HG03139 (cell line): ENCODE measurements around the gene FANCM.
"Not testable (repeated sequence)": the region's sequence is repeated elsewhere in the genome, so short reads cannot be mapped to it uniquely, and the experiment has no call there.

Experiments used
- ATAC-seq: cut with Tn5 transposase; IDR thresholded peaks from one replicate; pipeline ENCODE4 v1.9.1; 2021; ENCODE audit not compliant: unreplicated experiment

Gene FANCM

GRCh38 chr14:45136399-45136798 is 669 bp downstream of the FANCM start:
- no peak for ATAC-seq

GRCh38 chr14:45140661-45141187 is 5.0 kb downstream of the FANCM start:
- ATAC-seq = no peak

- not testable (repeated sequence) for ATAC-seq
Observed at GRCh38 chr14:45142083-45142482, 6.4 kb downstream of the FANCM start.

- ATAC-seq = no peak
Observed at GRCh38 chr14:45144658-45145057, 8.9 kb downstream of the FANCM start.

GRCh38 chr14:45145214-45145613 is 9.5 kb downstream of the FANCM start:
- ATAC-seq = no peak

GRCh38 chr14:45149602-45150001 is 13.9 kb downstream of the FANCM start:
- ATAC-seq = no peak

GRCh38 chr14:45150386-45150890 is 14.7 kb downstream of the FANCM start:
- no peak for ATAC-seq

GRCh38 chr14:45156067-45156466 is 20.3 kb downstream of the FANCM start:
- ATAC-seq = no peak

GRCh38 chr14:45169906-45170305 is 34.2 kb downstream of the FANCM start:
- ATAC-seq = no peak

- ATAC-seq = no peak
Observed at GRCh38 chr14:45177076-45177475, 41.3 kb downstream of the FANCM start.

GRCh38 chr14:45181329-45181728 is 45.6 kb downstream of the FANCM start:
- ATAC-seq = no peak

- ATAC-seq = no peak
Observed at GRCh38 chr14:45181806-45182205, 46.1 kb downstream of the FANCM start.

GRCh38 chr14:45185100-45185814 is 49.5 kb downstream of the FANCM start:
- no peak for ATAC-seq

GRCh38 chr14:45194964-45195363 is 59.2 kb downstream of the FANCM start:
- ATAC-seq = no peak

GRCh38 chr14:45198551-45198950 is 62.8 kb downstream of the FANCM start:
- no peak for ATAC-seq

- ATAC-seq = no peak
Observed at GRCh38 chr14:45199230-45199629, 63.5 kb downstream of the FANCM start.

GRCh38 chr14:45201905-45202304 is 66.2 kb downstream of the FANCM start:
- peak; percentile 73 for ATAC-seq

GRCh38 chr14:45204241-45204640 is 68.5 kb downstream of the FANCM start:
- ATAC-seq = no peak

- ATAC-seq = no peak
Observed at GRCh38 chr14:45210159-45210558, 74.4 kb downstream of the FANCM start.

GRCh38 chr14:45211295-45211694 is 75.6 kb downstream of the FANCM start:
- ATAC-seq = no peak

- ATAC-seq = no peak
Observed at GRCh38 chr14:45212231-45212630, 76.5 kb downstream of the FANCM start.

GRCh38 chr14:45213716-45214115 is 78.0 kb downstream of the FANCM start:
- not testable (repeated sequence) for ATAC-seq

- ATAC-seq = not testable (repeated sequence)
Observed at GRCh38 chr14:45214341-45214740, 78.6 kb downstream of the FANCM start.
